ENCODE measurements around the gene LCE1B.

GRCh38 chr1:152786077-152786476 is 25.7 kb upstream of the LCE1B start, which contains the start of gene LCE1E:
- TF ChIP-seq CTCF (IDR thresholded peaks at IDR 0.05; ENCODE audit: low read depth, low read length) = no peak
- no peak for TF ChIP-seq POLR2A (IDR thresholded peaks at IDR 0.05; ENCODE audit: extremely low read depth, insufficient read length)
- TF ChIP-seq MYC (IDR thresholded peaks at IDR 0.05; ENCODE audit: low read depth, low read length) = no peak
- no peak for TF ChIP-seq MAX (IDR thresholded peaks at IDR 0.05; ENCODE audit: low read depth, low read length)

Data from NB4 (cell line).